ENCODE results near the gene ATP6V0A1.
"Not testable (repeated sequence)": the region's sequence is repeated elsewhere in the genome, so short reads cannot be mapped to it uniquely, and the experiment has no call there.

ATP6V0A1 gene

DNA sequence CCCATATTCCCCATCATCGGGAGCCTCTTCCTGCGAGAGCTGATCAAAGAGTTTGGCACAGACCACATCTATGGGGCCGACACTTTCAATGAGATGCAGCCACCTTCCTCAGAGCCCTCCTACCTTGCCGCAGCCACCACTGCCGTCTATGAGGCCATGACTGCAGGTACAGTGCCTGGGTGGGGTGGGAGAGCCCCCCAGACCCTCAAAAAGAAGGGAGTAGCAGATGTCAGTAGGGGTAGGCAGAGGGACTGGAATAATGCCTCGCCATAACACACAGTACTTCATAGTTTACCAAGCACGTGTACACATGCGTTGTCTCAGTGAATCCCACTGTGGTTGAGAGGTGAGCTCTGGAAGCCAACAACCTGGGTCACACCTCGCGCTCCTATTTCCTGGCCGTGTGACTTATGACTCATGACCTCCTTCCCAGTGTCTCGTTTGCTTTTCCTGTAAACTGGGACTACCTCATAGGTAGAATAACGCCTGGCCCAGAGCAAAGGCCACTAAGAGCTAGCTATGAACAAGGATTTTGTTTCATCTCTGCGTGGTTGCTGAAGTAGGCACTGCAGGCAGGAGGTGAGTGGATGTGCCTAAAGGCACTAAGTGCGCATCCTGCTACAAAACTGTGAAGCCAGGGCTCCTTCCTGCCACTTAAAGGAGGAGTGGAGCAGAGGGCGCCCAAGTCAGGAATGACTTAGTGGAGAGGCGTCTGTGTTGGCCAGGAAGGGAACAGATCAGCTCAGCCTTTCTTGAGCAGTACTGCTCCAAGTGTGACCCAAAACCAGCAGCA lies 82.6 kb downstream of the ATP6V0A1 start:
- no peak for DNase-seq (ENCODE audit: low spot score)

DNA sequence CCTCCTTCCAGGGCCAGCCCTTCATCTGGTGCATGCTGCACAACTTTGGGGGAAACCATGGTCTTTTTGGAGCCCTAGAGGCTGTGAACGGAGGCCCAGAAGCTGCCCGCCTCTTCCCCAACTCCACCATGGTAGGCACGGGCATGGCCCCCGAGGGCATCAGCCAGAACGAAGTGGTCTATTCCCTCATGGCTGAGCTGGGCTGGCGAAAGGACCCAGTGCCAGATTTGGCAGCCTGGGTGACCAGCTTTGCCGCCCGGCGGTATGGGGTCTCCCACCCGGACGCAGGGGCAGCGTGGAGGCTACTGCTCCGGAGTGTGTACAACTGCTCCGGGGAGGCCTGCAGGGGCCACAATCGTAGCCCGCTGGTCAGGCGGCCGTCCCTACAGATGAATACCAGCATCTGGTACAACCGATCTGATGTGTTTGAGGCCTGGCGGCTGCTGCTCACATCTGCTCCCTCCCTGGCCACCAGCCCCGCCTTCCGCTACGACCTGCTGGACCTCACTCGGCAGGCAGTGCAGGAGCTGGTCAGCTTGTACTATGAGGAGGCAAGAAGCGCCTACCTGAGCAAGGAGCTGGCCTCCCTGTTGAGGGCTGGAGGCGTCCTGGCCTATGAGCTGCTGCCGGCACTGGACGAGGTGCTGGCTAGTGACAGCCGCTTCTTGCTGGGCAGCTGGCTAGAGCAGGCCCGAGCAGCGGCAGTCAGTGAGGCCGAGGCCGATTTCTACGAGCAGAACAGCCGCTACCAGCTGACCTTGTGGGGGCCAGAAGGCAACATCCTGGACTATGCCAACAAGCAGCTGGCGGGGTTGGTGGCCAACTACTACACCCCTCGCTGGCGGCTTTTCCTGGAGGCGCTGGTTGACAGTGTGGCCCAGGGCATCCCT lies 84.8 kb downstream of the ATP6V0A1 start:
- no peak for DNase-seq (ENCODE audit: low spot score)

DNA sequence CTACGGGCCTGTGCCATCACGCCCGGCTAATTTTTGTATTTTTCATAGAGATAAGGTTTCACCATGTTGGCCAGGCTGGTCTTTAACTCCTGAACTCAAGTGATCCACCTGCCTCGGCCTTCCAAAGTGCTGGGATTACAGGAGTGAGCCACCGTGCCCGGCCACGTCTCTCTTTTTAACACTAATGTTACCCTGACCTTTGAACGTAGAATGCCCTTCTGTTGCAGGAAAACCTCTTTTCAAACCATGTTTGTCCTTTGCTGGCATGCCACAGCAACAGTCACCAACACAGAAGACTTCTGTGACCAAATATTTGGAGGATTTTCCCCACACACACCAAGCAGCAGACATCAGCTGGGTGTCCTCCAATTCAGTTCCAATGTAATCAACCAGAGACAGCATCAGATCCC lies 86.2 kb downstream of the ATP6V0A1 start:
- DNase-seq (ENCODE audit: low spot score) = no peak

DNA sequence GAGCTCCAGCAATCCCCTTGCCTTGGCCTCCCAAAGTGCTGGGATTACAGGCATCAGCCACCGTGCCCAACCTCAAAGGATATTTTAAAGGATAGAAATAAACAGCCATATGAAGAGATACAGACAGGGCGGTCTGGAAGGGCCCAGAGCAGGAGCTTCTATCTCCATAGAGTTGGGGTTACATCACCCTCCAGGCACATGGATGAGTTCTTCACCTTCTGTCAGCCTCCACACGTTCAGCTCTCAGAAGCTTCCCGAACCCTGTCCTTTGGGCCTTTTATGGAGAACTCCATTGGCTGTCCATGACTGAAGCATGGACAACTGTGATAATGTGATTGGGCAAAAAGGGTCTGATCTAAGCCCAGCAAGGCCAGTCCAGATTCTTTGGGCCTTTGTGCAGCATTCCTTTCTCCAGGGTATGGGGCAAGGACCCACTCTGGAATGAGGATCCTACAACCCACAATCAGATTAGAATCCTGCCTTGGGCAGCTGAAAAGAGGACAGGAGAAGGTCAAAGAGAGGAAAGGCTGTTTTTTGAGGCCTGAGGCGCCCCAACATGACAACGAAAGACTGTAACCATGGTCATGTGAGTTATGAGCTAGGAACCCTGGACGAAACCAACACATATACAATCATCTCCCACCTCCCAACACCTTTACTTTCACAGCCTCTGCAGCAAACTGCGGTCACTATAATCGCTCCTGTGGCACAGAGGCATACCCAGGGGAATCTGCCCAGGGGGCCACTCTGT lies 87.3 kb downstream of the ATP6V0A1 start:
- DNase-seq (ENCODE audit: low spot score) = not testable (repeated sequence)

DNA sequence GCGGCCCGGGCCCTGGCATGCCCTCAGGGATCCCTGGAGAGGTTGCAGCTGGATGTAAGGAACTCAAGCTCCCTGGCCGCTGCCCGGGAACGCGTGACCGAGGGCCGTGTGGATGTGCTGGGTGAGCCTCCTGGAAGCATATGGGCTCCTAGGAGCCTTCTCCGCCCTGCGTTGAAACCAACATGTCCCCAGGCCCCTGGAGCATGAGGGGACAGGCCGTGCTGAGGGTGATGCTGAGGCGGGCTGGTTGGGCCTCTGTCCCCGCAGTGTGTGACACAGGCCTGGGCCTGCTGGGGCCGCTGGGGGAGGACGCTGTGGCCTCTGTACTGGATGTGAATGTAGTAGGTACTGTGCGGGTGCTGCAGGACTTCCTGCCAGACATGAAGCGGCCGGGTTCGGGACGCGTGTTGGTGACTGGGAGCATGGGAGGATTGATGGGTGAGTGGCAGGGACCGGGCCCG lies 88.4 kb downstream of the ATP6V0A1 start:
- no peak for DNase-seq (ENCODE audit: low spot score)

DNA sequence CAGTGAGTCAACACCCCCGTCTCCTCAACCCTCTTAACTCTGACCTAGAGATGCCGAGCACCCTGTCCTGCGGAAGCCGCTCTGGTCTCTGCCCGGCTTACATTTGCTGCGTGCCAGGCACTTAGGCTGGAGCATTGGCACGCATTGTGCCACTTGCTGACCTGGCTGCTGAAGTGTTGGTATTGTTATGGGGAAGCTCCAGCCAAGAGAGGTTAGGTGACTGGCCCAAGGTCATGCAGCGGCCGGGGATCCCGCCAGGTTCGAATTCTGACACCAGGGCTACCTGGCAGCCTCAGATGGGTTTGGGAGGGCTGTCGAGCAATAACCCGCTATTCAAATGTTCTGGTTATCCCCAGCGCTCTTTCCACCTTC lies 89.0 kb downstream of the ATP6V0A1 start:
- no peak for DNase-seq (ENCODE audit: low spot score)

DNA sequence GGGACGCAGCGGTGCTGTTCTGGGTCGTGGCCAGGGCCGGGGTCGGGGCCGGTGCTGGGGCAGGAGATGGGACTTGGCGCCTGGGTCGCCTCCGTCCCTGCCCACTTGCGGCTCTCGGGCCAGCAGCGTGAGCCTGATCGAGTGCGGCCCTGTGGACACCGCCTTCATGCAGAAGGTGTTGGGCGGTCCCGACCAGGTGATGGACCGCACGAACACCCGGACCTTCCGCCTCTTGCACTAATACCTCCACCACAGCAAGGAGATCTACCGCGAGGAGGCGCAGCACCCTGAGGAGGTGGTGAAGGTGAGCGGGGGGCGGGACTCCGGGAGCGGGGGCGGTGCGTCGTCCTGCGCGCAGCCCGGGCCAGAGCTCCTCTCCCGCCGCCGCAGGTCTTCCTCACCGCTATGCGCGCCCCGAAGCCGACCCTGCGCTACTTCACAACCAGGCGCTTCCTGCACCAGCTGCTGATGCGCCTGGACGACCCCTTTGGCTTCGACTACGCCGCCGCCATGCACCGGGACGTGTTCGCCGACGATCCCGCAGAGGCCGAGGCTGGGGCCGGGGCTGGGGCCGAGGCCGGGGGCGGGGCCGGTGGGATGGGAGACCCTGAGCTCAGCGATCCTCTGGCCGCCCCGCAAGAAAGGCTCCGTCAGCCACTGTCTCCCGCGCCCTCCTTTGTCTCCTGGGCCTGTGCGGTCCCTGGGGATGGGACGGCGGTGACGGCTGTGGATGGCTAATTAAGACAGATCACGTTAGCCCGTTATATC lies 89.6 kb downstream of the ATP6V0A1 start:
- no peak for DNase-seq (ENCODE audit: low spot score)

DNA sequence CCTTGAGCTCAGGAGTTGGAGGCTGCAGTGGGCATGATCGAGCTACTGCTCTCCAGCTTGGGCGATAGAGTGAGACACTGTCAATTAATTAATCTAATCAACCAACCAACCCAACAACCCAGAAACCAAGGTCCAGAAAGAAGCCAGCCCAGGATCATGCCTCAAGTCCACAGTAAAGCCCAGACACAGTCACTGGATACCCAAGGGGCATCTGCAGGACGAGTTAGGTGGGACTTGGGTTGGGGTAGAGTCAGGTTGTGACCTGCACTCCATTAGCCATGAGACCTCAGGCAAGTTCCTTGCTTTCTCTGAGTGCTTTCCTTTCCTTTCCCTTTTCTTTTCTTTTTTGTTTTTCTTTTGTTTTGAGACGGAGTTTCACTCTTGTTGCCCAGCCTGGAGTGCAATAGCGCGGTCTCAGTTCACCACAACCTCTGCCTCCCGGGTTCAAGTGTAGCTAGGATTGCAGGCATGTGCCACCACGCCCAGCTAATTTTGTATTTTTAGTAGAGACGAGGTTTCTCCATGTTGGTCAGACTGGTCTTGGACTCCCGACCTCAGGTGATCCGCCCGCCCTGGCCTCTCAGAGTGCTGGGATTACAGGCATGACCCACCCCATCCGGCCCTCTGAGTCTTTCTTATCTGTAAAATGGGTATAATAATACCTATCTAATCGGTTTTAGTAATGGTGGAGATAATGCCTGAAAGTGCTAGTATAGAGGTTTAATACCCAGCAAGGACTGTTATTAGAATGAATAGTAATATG lies 90.5 kb downstream of the ATP6V0A1 start:
- DNase-seq (ENCODE audit: low spot score) = no peak

DNA sequence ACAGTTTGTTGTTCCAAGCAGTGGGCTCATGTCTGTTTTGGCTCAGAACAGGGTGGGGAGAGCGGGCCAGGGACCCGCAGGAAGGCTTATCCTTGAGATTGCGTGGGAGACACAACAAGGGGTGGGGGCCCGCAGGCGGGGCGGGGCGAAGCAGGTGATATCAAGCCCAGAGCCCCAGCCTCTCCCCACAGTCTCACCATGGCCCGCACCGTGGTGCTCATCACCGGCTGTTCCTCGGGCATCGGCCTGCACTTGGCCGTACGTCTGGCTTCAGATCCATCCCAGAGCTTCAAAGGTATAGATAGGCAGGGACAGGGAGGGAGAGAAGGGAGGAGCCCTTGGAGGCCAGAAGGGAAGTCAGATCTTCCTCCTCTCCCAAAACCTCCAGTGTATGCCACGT lies 94.1 kb downstream of the ATP6V0A1 start, which contains the start of gene HSD17B1:
Gene HSD17B1 (plus strand): TSS at position 188 of the 400 bp plus-strand sequence. CDS start 11 bp downstream, at position 199.
- not testable (repeated sequence) for DNase-seq (ENCODE audit: low spot score)

DNA sequence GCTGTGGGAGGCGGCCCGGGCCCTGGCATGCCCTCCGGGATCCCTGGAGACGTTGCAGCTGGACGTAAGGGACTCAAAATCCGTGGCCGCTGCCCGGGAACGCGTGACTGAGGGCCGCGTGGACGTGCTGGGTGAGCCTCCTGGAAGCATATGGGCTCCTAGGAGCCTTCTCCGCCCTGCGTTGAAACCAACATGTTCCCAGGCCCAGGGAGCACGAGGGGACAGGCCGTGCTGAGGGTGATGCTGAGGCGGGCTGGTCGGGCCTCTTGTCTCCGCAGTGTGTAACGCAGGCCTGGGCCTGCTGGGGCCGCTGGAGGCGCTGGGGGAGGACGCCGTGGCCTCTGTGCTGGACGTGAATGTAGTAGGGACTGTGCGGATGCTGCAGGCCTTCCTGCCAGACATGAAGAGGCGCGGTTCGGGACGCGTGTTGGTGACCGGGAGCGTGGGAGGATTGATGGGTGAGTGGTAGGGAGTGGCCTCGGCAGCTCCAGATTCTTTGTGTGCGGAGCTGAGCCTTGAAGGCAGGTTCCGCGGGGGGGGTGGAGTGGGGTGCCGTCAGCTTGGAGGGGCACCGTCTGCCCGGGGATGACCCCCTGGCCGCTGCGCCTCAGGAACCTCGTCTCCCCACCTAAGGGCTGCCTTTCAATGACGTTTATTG lies 94.6 kb downstream of the ATP6V0A1 start:
- no peak for DNase-seq (ENCODE audit: low spot score)

DNA sequence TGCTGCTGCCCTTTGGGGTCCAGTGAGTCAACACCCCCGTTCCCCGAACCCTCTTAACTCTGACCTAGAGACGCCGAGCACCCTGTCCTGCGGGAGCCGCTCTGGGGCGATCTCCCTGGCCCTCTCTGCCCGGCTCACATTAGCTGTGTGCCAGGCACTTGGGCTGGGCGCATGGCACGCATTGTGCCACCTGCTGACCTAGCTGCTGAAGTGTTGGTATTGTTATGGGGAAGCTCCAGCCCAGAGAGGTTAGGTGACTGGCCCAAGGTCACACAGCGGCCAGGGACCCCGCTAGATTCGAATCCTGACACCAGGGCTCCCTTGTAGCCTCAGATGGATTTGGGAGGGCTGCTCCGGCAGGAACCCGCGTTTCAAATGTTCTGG lies 95.2 kb downstream of the ATP6V0A1 start:
- no peak for DNase-seq (ENCODE audit: low spot score)

DNA sequence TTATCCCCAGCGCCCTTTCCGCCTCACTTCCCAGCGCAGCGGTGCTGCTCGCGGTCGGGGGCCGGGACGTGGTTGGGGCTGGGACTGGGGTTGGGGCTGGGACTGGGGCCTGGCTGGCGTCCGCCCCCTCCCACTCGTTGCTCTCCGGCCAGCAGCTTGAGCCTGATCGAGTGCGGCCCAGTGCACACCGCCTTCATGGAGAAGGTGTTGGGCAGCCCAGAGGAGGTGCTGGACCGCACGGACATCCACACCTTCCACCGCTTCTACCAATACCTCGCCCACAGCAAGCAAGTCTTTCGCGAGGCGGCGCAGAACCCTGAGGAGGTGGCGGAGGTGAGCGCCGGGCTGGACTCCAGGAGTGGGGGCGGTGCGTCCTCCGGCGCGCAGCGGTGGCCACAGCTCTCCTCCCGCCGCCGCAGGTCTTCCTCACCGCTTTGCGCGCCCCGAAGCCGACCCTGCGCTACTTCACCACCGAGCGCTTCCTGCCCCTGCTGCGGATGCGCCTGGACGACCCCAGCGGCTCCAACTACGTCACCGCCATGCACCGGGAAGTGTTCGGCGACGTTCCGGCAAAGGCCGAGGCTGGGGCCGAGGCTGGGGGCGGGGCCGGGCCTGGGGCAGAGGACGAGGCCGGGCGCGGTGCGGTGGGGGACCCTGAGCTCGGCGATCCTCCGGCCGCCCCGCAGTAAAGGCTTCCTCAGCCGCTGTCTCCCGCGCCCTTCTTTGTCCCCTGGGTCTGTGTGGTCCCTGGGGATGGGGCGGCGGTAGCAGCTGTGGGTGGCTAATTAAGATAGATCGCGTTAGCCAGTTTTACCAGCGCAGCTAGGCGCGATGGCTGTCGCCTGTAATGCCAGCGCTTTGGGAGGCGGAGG lies 95.8 kb downstream of the ATP6V0A1 start:
- DNase-seq (ENCODE audit: low spot score) = peak; percentile 92

DNA sequence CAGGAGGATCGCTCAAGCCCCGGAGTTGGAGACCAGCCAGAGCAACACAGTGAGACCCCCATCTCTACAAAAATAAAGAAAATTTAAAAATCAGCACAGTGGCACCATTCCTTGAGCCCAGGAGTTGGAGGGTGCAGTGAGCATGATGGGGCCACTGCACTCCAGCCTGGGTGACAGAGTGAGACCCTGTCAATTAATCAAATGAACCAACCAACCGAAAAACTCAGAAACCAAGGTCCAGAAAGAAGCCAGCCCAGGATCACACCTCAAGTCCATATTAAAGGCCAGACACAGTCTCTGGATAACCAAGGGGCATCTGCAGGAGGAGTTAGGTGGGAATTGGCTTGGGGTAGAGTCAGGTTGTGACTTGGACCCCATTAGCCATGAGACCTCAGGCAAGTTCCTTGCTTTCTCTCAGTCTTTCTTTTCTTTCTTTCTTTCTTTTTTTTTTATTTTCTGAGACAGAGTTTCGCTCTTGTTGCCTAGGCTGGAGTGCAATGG lies 96.5 kb downstream of the ATP6V0A1 start:
- no peak for DNase-seq (ENCODE audit: low spot score)

DNA sequence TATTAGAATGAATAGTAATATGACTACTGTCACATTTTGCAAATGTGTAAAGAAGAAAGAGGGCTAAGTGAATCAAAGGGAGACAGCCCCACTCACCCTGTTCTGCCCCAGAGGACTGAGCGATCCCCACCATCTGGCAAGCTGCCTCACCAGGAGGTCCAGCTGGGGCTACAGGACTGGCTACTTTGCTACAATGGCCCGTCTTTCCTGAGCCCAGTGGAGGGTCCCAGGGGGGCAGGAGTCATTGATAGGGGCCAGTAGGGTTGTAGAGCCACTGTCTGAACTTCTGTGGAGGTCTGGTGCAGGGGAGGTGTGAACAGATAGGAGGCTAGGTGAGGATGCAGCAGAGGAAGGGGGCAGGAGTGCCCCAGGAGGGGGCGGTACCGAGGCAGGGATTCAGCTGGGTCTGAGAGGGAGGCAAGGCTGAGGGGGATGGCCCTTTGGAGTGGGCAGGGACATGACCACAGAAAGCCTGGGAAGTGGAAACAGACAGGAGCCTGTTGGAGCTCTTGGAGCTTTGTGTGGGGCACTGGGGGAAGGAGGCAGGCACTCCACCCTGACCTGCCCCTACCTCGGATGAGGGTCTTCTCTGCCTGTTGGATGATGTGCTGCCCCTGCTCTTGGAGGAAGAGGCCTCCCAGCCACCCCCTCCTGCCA lies 97.4 kb downstream of the ATP6V0A1 start:
- DNase-seq (ENCODE audit: low spot score) = not testable (repeated sequence)

DNA sequence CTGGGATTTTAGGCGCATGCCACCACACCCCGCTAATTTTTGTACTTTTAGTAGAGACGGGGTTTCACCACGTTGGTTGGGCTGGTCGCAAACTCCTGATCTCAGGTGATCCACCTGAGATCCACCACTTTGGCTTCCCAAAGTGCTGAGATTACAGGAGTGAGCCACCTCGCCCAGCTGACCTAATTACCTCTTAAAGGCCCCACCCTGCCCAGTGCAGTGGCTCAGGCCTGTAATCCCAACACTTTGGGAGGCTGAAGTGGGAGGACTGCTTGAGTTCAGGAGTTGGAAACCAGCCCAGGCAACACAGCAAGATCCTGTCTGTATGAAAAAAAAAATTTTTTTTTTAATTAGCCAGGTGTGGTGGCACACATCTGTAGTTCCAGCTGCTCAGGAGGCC lies 100.4 kb downstream of the ATP6V0A1 start:
- no peak for DNase-seq (ENCODE audit: low spot score)

DNA sequence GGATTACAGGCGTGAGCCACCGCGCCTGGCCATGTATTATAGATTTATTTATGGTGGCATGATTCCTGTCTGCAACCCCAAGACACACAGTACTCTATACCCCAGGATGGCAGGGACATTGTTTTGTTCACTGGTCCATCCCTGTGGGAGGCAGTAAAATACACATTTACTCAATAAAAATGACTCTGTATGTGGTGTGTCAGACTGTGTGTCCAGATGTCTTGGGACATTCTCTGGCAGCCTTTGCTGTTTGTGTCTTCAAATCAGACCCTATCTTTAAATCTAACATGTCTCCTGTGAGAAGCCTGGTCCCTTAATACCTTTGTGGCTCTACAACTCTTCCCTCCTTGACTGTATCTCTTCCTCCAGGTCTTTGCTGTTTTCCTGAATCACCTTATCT lies 101.6 kb downstream of the ATP6V0A1 start:
- DNase-seq (ENCODE audit: low spot score) = no peak

DNA sequence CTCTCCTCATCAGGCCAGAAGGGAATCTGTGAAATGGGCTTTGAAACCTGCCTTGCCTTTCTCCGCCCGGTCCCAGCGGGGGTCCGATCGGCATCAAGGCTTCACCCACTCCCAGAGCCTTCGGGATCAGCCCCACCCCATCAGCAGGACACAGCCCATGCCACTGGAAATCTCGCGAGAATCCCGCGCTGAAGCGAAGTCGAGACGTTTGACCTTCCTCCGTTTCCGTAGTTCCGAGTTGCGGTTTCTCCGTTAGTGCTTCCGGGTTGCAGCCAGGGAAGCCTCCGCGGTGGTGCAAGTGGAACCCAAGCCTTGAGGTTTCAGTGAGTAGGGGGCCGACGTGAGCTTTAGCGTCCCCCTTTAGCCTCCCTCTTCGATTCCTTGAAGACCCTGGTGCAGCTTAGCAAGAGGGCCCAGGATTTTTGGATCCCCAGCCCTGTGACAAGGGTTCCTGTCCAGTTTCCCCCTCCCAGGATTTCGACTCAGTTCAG lies 103.3 kb downstream of the ATP6V0A1 start, which contains the start of gene COASY:
Gene COASY (plus strand): TSS at position 252 of the 491 bp plus-strand sequence. CDS start 475 bp downstream, outside the sequence.
- peak; percentile 97 for DNase-seq (ENCODE audit: low spot score)

Data from left forelimb (tissue), 1 donor.